Smooth muscle cell (in vitro differentiated cells): ENCODE results near the gene TRPM4. TPM values are rescaled to one million over a fixed set of nuclear protein-coding genes. Genes with fewer than 3 reads are reported as not detected.

Experiments used
- DNase-seq: peaks from one replicate; lab custom pipeline; 2025; ENCODE audit not compliant: unreplicated experiment; lab: John Stamatoyannopoulos, UW
- H2AFZ ChIP-seq: fragments of 200-600 bp; sonication (generic); 2 replicates; pipeline ENCODE4 v1.6.0; 2016; ENCODE audit warnings: antibody characterized with exemption, low read depth, mild to moderate bottlenecking
- H3F3A ChIP-seq: fragments of 200-600 bp; sonication (generic); 2 replicates; pipeline ENCODE4 v1.6.0; 2017; ENCODE audit warnings: antibody characterized with exemption, low read depth
- H3K27ac ChIP-seq: fragments of 200-600 bp; sonication (generic); 2 replicates; pipeline ENCODE4 v1.5.1; 2016; ENCODE audit warnings: low read depth, mild to moderate bottlenecking
- H3K27me3 ChIP-seq: fragments of 200-600 bp; sonication (generic); 2 replicates; pipeline ENCODE4 v1.6.1; 2016; ENCODE audit warnings: low read depth, mild to moderate bottlenecking
- H3K36me3 ChIP-seq: fragments of 200-600 bp; sonication (generic); 2 replicates; pipeline ENCODE4 v1.5.1; 2016; ENCODE audit warnings: low read depth
- H3K4me1 ChIP-seq: fragments of 200-600 bp; sonication (generic); 2 replicates; pipeline ENCODE4 v1.5.1; 2016; ENCODE audit warnings: low read depth
- H3K4me2 ChIP-seq: fragments of 200-600 bp; sonication (generic); 2 replicates; pipeline ENCODE4 v1.6.0; 2016; ENCODE audit warnings: mild to moderate bottlenecking
- H3K4me3 ChIP-seq: fragments of 200-600 bp; sonication (generic); 2 replicates; pipeline ENCODE4 v1.5.1; 2016; ENCODE audit warnings: mild to moderate bottlenecking
- H3K79me2 ChIP-seq: fragments of 200-600 bp; sonication (generic); 2 replicates; pipeline ENCODE4 v1.6.0; 2016; ENCODE audit warnings: low read depth, mild to moderate bottlenecking
- H3K9ac ChIP-seq: fragments of 200-600 bp; sonication (generic); 2 replicates; pipeline ENCODE4 v1.6.0; 2016; ENCODE audit warnings: low read depth
- H3K9me3 ChIP-seq: fragments of 200-600 bp; sonication (generic); replicated peaks from 2 replicates; pipeline ENCODE4 v1.5.1; 2016; ENCODE audit warnings: low read depth
- H4K20me1 ChIP-seq: fragments of 200-600 bp; sonication (generic); 2 replicates; pipeline ENCODE4 v1.6.0; 2016; ENCODE audit warnings: low read depth
- WGBS: methylation state at CpG from one replicate; pipeline ENCODE4 v1.1.7; 2016; ENCODE audit warnings: low lambda C conversion rate; 5-methylcytosine and 5-hydroxymethylcytosine counted together
- polyA plus RNA-seq: library from polyadenylated mRNA; unstranded; fragments of >200 nt; fragmentation: Nextera tagmentation; extraction: Ambion mirVana; gene quantifications from 2 replicates; pipeline ENCODE4 v1.2.1, GENCODE V29; 2016
- total RNA-seq: library from RNA; depleted of rRNA; stranded (reverse); fragments of >200 nt; gene quantifications from 2 replicates; pipeline ENCODE4 v1.2.3, GENCODE V29; 2014
- TF ChIP-seq, protein P1 (sequence below): fragments of 200-600 bp; sonication (generic); IDR thresholded peaks from 2 replicates; pipeline ENCODE4 v1.5.1; 2017; ENCODE audit warnings: borderline replicate concordance, mild to moderate bottlenecking, antibody characterized with exemption; ENCODE audit not compliant: insufficient read depth, poor library complexity, severe bottlenecking

The TRPM4 gene
- total and polyA plus RNA-seq, 2 experiments from 2014 or later: 27.7 to 32.1 TPM

DNA sequence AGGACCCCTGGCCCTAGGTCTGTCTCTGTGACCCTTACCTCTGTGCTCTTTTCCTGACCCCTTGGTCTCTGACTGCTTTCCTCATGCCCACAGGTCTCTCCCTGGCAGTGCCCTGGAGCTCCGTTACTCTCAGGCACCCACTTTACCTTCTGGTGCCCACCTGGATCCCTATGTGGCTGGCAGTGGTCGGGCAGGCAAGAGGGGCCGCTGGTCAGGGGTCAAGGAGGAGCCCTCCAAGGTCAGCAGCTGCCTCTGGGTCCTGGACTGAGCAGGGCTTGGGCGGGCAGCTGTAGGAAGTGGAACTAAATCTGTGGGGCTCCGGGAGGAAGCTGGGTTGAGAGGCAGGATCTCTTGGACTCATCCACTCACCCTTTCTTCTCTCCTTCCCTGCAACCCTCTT lies 21.9 kb upstream of the TRPM4 start:
- no peaks in the 10 kb centered on the region for H3K79me2 ChIP-seq
- WGBS: 97% methylated on average over 5 of the region's 5 CpGs
- no peak overlapping the region for H3K4me2 ChIP-seq
- TF ChIP-seq, protein P1, sequence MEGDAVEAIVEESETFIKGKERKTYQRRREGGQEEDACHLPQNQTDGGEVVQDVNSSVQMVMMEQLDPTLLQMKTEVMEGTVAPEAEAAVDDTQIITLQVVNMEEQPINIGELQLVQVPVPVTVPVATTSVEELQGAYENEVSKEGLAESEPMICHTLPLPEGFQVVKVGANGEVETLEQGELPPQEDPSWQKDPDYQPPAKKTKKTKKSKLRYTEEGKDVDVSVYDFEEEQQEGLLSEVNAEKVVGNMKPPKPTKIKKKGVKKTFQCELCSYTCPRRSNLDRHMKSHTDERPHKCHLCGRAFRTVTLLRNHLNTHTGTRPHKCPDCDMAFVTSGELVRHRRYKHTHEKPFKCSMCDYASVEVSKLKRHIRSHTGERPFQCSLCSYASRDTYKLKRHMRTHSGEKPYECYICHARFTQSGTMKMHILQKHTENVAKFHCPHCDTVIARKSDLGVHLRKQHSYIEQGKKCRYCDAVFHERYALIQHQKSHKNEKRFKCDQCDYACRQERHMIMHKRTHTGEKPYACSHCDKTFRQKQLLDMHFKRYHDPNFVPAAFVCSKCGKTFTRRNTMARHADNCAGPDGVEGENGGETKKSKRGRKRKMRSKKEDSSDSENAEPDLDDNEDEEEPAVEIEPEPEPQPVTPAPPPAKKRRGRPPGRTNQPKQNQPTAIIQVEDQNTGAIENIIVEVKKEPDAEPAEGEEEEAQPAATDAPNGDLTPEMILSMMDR: no peak
- H3K27me3 ChIP-seq: no peaks in the 10 kb centered on the region
- H3K9ac ChIP-seq: no peak overlapping the region
- no peaks in the 10 kb centered on the region for H3F3A ChIP-seq
- H3K36me3 ChIP-seq: no peaks in the 10 kb centered on the region
- no peak for DNase-seq
- no peaks in the 10 kb centered on the region for H4K20me1 ChIP-seq
- H2AFZ ChIP-seq: no peak overlapping the region
- H3K27ac ChIP-seq: no peak overlapping the region
- no peaks in the 10 kb centered on the region for H3K9me3 ChIP-seq
- no peaks in the 10 kb centered on the region for H3K4me1 ChIP-seq
- H3K4me3 ChIP-seq: no peak overlapping the region

DNA sequence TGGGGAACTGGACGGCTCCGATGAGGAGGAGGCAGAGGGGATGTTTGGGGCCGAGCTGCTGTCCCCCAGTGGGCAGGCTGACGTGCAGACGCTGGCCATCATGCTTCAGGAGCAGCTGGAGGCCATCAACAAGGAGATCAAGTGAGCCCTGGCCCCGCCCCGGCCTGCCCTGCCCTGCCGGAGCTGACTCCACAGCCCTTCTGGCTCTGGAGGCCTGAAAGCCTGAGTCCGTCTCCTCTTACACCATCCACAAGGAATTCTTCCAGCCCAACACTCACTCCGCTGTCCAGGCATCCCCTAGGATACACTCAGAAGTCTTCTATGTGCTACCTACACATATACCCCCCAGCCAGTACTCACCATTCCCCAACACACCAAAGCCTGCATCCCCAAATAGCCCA lies 20.8 kb upstream of the TRPM4 start:
- Histone ChIP-seq H3K4me3 (no peak overlapping the region), H3K9ac (no peak overlapping the region), H4K20me1 (no peaks in the 10 kb centered on the region), H3K27ac (no peak overlapping the region), H3K36me3 (no peaks in the 10 kb centered on the region), H3K4me2 (no peak overlapping the region), H3K9me3 (no peaks in the 10 kb centered on the region), H3K27me3 (no peaks in the 10 kb centered on the region), H3K4me1 (no peaks in the 10 kb centered on the region), H2AFZ (no peak overlapping the region), H3K79me2 (no peaks in the 10 kb centered on the region), H3F3A (no peaks in the 10 kb centered on the region)
- 88% methylated on average over 7 of the region's 10 CpGs for WGBS
- no peak for DNase-seq
- TF ChIP-seq, protein P1: no peak

DNA sequence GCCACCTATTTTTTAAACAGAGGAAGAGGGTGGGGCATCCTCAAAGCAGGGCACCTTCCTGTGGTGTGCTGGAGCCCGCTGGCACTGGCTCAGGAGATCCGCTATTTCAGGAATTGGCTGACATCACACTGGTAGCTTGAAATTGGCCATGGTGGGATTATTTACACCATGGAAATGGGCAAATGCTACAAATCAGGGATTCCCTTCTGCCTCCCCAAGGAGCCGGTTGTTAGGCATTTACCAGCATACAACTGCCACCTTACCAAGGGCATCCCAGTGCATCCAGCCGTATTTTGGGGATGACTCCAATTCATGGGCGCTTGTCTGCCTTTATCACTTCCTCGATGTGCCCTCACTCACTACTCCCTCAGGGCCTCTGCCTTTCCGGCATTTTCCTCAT lies 16.6 kb upstream of the TRPM4 start:
- H3K4me2 ChIP-seq: no peak overlapping the region
- no peaks in the 10 kb centered on the region for H3K79me2 ChIP-seq
- H3K27me3 ChIP-seq: no peaks in the 10 kb centered on the region
- H3F3A ChIP-seq: no peaks in the 10 kb centered on the region
- TF ChIP-seq, protein P1: no peak
- no peak overlapping the region for H3K4me3 ChIP-seq
- H3K36me3 ChIP-seq: no peaks in the 10 kb centered on the region
- no peak overlapping the region for H3K9ac ChIP-seq
- H3K4me1 ChIP-seq: peaks cover 8% of the 10 kb centered on the region
- no peak overlapping the region for H2AFZ ChIP-seq
- no peak overlapping the region for H3K27ac ChIP-seq
- no peaks in the 10 kb centered on the region for H3K9me3 ChIP-seq
- 91% methylated on average over 7 of the region's 7 CpGs for WGBS
- no peaks in the 10 kb centered on the region for H4K20me1 ChIP-seq
- no peak for DNase-seq

DNA sequence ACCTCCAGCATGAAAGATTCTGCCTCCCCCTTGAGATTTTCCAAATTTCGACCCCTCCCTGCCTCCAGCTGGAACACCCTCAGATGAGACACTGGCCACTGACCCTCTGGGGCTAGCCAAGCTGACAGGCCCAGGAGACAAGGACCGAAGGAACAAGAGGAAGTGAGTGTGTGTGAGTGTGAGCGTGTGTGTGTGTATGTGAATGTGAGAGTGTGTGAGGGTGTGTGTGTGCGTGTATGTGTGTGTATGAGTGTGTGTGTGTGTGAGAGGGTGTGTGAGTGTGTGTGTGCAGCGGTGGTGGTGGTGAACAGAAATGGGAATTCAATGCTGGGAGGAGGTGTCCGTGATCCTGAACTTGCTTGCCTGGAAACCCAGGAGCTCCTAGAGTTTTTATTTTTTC lies 16.2 kb upstream of the TRPM4 start:
- H3K4me2 ChIP-seq: no peak overlapping the region
- DNase-seq: no peak

More for the DNA sequence above, 16.2 kb upstream of the TRPM4 start:
- no peaks in the 10 kb centered on the region for H3K36me3 ChIP-seq
- H3K4me1 ChIP-seq: peaks cover 8% of the 10 kb centered on the region
- H3K27me3 ChIP-seq: no peaks in the 10 kb centered on the region
- H3K4me3 ChIP-seq: no peak overlapping the region
- TF ChIP-seq, protein P1: no peak
- no peak overlapping the region for H3K27ac ChIP-seq
- 86% methylated on average over 6 of the region's 6 CpGs for WGBS
- no peaks in the 10 kb centered on the region for H4K20me1 ChIP-seq
- H3F3A ChIP-seq: no peaks in the 10 kb centered on the region
- no peak overlapping the region for H2AFZ ChIP-seq
- H3K9ac ChIP-seq: no peak overlapping the region
- H3K9me3 ChIP-seq: no peaks in the 10 kb centered on the region
- no peaks in the 10 kb centered on the region for H3K79me2 ChIP-seq
